ENCODE measurements around the gene ESAM.

ESAM gene

GRCh38 chr11:124724979-124725718 lies 36.9 kb downstream of the ESAM start:
- no peak for DNase-seq

GRCh38 chr11:124722176-124722575 lies 39.9 kb downstream of the ESAM start:
- DNase-seq, result no peak

GRCh38 chr11:124719534-124719933 lies 42.6 kb downstream of the ESAM start:
- DNase-seq, result no peak

- no peak for DNase-seq
Observed at GRCh38 chr11:124718801-124719200, 43.3 kb downstream of the ESAM start.

- peak; percentile 26 for DNase-seq
Observed at GRCh38 chr11:124717786-124718651, 44.1 kb downstream of the ESAM start.

GRCh38 chr11:124717421-124717785 lies 44.7 kb downstream of the ESAM start:
- no peak for DNase-seq

GRCh38 chr11:124716591-124716990 lies 45.5 kb downstream of the ESAM start:
- DNase-seq, result peak; percentile 38

- DNase-seq, result no peak
Observed at GRCh38 chr11:124712392-124712791, 49.7 kb downstream of the ESAM start.

GRCh38 chr11:124707829-124708228 lies 54.3 kb downstream of the ESAM start:
- no peak for DNase-seq
